GM13977 (cell line): Measurements from ENCODE around the gene SLC44A5.

Experiments used
- DNase-seq: peaks from one replicate; pipeline ENCODE4 v3.0.0; 2012; ENCODE audit warnings: low spot score
- CTCF ChIP-seq: IDR thresholded peaks from 2 replicates; pipeline ENCODE4 v1.5.1; 2012; ENCODE audit warnings: mild to moderate bottlenecking, control low read depth; ENCODE audit not compliant: insufficient read depth; ENCODE audit errors: extremely low read depth, missing control alignments
- in situ Hi-C: fragments of 300-500 bp; cut with MboI; formaldehyde crosslinking; loops from one replicate; pipeline ENCODE4 v1.12.0; 2022; ENCODE audit warnings: low sequenced_read_pairs, low pct_unique_long_range_greater_than_20kb, mixed read lengths, inconsistent platforms; ENCODE audit not compliant: unreplicated experiment

Gene SLC44A5

DNA sequence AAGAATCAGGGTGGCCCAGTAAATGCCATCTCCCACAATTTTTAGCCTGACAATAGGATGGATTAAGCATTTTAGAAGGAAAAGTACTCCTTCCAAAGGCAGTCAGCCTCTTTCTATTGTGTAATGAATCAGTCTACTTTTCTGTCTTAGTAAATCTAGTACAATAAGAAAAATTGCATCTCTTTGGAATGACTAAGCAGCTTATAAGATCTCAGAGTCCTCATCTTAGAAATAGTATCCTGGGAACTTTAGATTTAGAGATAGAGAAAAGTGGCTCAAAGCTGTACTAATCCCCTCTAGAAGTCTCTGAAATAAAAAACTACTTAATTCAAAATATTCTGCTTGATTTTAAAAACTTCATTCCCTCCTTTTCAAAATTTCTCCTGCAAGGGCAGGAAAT lies 81.4 kb downstream of the SLC44A5 start:
- TF ChIP-seq CTCF: no peak
- DNase-seq: no peak
- in situ Hi-C loops: no loop called here

DNA sequence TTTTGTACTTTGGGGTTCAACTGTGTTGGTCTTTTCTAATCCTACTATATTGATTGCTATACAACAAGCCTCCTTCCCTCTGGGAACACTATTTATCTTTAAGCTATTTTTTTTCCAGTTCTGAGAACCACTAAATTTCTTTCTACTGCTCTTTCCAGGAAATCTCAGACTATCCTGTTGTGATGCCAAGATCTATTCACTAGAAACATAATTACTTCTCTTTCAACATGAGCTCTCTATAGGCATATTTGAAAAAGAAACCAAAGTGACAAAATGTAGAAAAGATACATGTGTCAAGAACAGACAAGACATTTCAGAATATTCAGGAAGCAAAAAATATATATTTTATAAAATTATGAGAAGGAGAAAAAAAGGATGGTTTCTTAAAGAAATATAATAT lies 82.9 kb downstream of the SLC44A5 start:
- in situ Hi-C loops: no loop called here
- no peak for TF ChIP-seq CTCF
- no peak for DNase-seq

DNA sequence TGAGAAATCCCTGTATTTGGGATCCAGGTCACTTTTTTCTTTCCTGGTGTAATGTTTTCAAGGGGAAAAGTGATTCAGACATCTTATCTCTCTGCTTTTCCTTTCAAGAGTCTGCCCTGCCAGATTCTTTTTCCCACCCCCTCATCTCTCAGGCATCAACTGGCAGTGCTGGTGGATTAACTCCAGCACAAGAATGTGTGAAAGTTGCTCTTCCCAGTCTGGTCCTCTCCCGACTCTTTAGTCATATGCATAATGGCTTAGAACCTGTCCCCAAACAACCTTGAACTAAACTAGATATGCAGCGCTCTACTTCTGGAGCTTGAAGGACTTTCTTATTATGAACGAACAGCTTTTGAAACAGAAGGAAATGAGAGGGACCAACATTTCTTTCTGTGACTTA lies 88.5 kb downstream of the SLC44A5 start:
- in situ Hi-C loops: no loop called here

GRCh38 chr1:75521658-75522057 lies 89.3 kb downstream of the SLC44A5 start:
- in situ Hi-C loops: no loop called here
- DNase-seq: no peak
- TF ChIP-seq CTCF: no peak

More for the DNA sequence above, 88.5 kb downstream of the SLC44A5 start:
- TF ChIP-seq CTCF: no peak
- no peak for DNase-seq

GRCh38 chr1:75520862-75521475 lies 89.9 kb downstream of the SLC44A5 start:
- in situ Hi-C loops: no loop called here

GRCh38 chr1:75519651-75520427 lies 91.1 kb downstream of the SLC44A5 start:
- in situ Hi-C loops: no loop called here
- no peak for DNase-seq

More at GRCh38 chr1:75520862-75521475, 89.9 kb downstream of the SLC44A5 start:
- no peak for DNase-seq
- TF ChIP-seq CTCF: no peak

More at GRCh38 chr1:75519651-75520427, 91.1 kb downstream of the SLC44A5 start:
- TF ChIP-seq CTCF: no peak
